Uterus (tissue), 4 donors: ENCODE data around the gene AQP9. TPM values are rescaled to one million over a fixed set of nuclear protein-coding genes. Genes with fewer than 3 reads are reported as not detected.
A peak's percentile ranks its signal among the peaks of the same experiment; 100 is the strongest.

Experiments
- DNase-seq, 2 donors: peaks; one replicate each; pipeline ENCODE4 v3.0.0-alpha.2; 2019 to 2020
- H3K27ac ChIP-seq, 2 donors: fragments of 200-600 bp; sonication (generic); 1 replicate in 1 of 2; 2 replicates in 1 of 2; pipeline ENCODE4 v1.5.1; 2016 to 2018
- H3K27me3 ChIP-seq, 2 donors: fragments of 200-600 bp; sonication (generic); one replicate each; pipeline ENCODE4 v1.5.1; 2018 to 2019; ENCODE audit warnings: control low read depth in 1 of 2
- H3K36me3 ChIP-seq, 2 donors: fragments of 200-600 bp; sonication (generic); one replicate each; pipeline ENCODE4 v1.5.1; 2019; ENCODE audit warnings: control low read depth in 1 of 2
- H3K4me1 ChIP-seq, 2 donors: fragments of 200-600 bp; sonication (generic); one replicate each; pipeline ENCODE4 v1.5.1; 2018 to 2019; ENCODE audit warnings: control low read depth in 1 of 2
- H3K4me3 ChIP-seq, 2 donors: fragments of 200-600 bp; sonication (generic); 1 replicate in 1 of 2; 2 replicates in 1 of 2; pipeline ENCODE4 v1.5.1; 2018 to 2019; ENCODE audit warnings: mild to moderate bottlenecking in 1 of 2
- H3K9me3 ChIP-seq, 2 donors: fragments of 200-600 bp; sonication (generic); one replicate each; pipeline ENCODE4 v1.5.1; 2019; ENCODE audit warnings: control low read depth in 1 of 2
- POLR2A ChIP-seq, 2 donors: fragments of 450-650 bp; IDR thresholded peaks; one replicate each; pipeline ENCODE4 v1.6.1; 2016; ENCODE audit warnings: antibody characterized with exemption in 2 of 2, mild to moderate bottlenecking in 1 of 2, moderate library complexity in 1 of 2
- intact Hi-C: fragments of 100-400 bp; cut with DNase I; formaldehyde crosslinking; loops from one replicate; pipeline ENCODE4 v1.15.1; 2023; ENCODE audit warnings: low total_unique reads
- total RNA-seq, 4 donors: library from RNA; depleted of rRNA in 3 of 4; stranded (reverse); fragments of >200 nt in 3 of 4; gene quantifications; one replicate each; pipeline versions ENCODE4 v1.1.0 to v1.2.4, GENCODE V29; 2014 to 2023
- TF ChIP-seq, protein P1 (sequence below), 4 experiments: fragments of 200-600 bp in 2 of 4; fragments of 450-650 bp in 2 of 4; sonication (generic) in 2 of 4; IDR thresholded peaks; one replicate each; pipeline ENCODE4 v1.5.1; 2016 to 2019; ENCODE audit warnings: antibody characterized with exemption in 4 of 4, mild to moderate bottlenecking in 2 of 4, moderate library complexity in 1 of 4
- donor health status: DM: yes; HTN: yes; CAD: no.

Gene AQP9
- total RNA-seq, 4 donors from 2014 or later = 0.51 to 1.5 (median 0.64) TPM

DNA sequence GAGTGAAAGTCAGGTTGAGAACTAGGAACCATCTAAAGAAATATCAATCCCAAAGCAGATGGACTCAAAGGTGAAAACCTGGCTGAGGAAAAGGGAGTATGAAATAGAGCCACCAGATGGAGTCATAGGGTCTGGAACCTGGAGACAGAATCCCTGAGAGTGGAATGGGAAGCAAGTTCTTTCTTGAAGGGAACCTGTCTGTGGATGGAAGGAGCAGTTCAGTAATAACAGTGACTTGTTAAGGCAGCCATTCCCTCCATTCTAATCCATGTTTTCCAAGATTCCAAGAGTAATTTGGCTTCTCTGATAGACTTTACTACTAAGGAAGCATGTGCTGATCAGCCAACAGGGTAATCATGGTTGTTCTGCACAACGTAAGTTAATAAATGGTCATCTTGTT, 22.5 kb upstream of the AQP9 start:
- intact Hi-C loops = no loop called here

DNA sequence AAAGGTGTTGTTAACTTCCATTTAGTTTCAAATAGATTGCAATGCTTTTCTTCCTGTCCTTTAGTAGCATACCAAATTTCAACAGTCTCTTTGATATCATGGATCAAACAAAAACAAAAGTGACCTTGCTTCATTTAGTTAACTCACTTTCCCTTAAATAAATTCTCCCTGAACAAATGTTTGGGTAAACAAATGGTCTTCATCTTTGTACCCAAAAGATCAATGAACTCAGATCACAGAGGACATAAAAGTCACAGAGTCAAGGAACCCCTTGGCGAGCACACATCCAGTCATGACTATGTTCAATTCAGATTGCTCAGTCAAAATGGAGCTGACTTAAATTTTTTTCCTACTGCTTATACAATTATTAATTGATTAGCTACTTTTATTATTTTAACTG, 20.6 kb upstream of the AQP9 start:
- no peak overlapping the region for H3K4me3 ChIP-seq
- no peak overlapping the region for H3K27ac ChIP-seq
- no peak for DNase-seq
- no peaks in the 10 kb centered on the region for H3K27me3 ChIP-seq
- no peaks in the 10 kb centered on the region for H3K4me1 ChIP-seq
- H3K9me3 ChIP-seq = no peaks in the 10 kb centered on the region
- TF ChIP-seq, protein P1, sequence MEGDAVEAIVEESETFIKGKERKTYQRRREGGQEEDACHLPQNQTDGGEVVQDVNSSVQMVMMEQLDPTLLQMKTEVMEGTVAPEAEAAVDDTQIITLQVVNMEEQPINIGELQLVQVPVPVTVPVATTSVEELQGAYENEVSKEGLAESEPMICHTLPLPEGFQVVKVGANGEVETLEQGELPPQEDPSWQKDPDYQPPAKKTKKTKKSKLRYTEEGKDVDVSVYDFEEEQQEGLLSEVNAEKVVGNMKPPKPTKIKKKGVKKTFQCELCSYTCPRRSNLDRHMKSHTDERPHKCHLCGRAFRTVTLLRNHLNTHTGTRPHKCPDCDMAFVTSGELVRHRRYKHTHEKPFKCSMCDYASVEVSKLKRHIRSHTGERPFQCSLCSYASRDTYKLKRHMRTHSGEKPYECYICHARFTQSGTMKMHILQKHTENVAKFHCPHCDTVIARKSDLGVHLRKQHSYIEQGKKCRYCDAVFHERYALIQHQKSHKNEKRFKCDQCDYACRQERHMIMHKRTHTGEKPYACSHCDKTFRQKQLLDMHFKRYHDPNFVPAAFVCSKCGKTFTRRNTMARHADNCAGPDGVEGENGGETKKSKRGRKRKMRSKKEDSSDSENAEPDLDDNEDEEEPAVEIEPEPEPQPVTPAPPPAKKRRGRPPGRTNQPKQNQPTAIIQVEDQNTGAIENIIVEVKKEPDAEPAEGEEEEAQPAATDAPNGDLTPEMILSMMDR (IDR thresholded peaks at IDR 0.05) = no peak
- TF ChIP-seq POLR2A (IDR thresholded peaks at IDR 0.05) = no peak
- intact Hi-C loops = no loop called here
- no peaks in the 10 kb centered on the region for H3K36me3 ChIP-seq

More for the DNA sequence above, 22.5 kb upstream of the AQP9 start:
- Histone ChIP-seq H3K4me3 (no peak overlapping the region), H3K27ac (no peak overlapping the region), H3K9me3 (no peaks in the 10 kb centered on the region), H3K4me1 (no peaks in the 10 kb centered on the region), H3K27me3 (no peaks in the 10 kb centered on the region), H3K36me3 (no peaks in the 10 kb centered on the region)
- TF ChIP-seq, protein P1 (IDR thresholded peaks at IDR 0.05) = peak in 1 of 4 experiments; percentile 27
- no peak for TF ChIP-seq POLR2A (IDR thresholded peaks at IDR 0.05)
- DNase-seq = no peak

DNA sequence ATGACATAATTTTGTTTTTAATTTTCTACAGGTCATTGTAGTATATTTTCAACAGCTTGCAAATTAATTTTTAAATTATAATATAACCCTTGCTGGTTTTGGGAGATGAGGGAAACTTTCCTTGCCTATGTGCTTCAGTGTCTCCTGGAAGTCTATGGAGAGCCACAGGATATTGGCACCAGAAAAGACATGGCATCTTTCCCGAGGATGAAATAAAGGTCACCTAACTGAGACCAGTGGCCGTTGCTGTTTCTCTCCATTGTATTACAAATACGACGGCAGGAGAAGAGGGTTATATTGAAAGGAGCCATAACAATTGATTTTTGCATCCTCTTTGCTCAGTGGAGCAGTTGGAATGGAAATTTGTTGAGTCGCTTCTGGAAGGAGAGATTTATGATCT, 19.9 kb upstream of the AQP9 start:
- no peaks in the 10 kb centered on the region for H3K36me3 ChIP-seq
- TF ChIP-seq, protein P1 (IDR thresholded peaks at IDR 0.05) = no peak
- TF ChIP-seq POLR2A (IDR thresholded peaks at IDR 0.05) = no peak
- no peak overlapping the region for H3K4me3 ChIP-seq
- intact Hi-C loops = no loop called here
- H3K27me3 ChIP-seq = no peaks in the 10 kb centered on the region
- H3K9me3 ChIP-seq = no peaks in the 10 kb centered on the region
- no peak for DNase-seq
- H3K27ac ChIP-seq = no peak overlapping the region
- no peaks in the 10 kb centered on the region for H3K4me1 ChIP-seq

DNA sequence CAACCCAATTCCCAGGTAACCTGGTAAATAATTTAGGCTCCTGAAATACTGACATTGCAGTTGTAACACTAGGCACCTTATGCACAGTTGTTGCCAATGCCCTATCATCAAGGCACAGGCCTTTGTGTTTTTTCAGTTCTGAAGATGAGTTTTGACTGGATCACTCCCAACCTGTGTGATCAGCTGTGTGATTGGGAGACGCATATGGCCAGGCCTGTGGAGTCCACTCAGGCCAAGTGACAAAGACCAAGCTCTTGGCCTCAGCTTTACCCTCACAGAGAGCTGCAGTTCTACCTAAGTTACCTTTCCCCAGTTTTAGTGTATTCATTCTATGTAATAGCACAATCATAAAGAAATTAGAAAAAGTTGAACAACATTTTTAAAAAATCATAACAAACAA, 19.2 kb upstream of the AQP9 start:
- no peaks in the 10 kb centered on the region for H3K9me3 ChIP-seq
- no peaks in the 10 kb centered on the region for H3K36me3 ChIP-seq
- DNase-seq = no peak
- no peak overlapping the region for H3K27ac ChIP-seq
- intact Hi-C loops = no loop called here
- H3K27me3 ChIP-seq = no peaks in the 10 kb centered on the region
- H3K4me1 ChIP-seq = no peaks in the 10 kb centered on the region
- TF ChIP-seq, protein P1 (IDR thresholded peaks at IDR 0.05) = no peak
- TF ChIP-seq POLR2A (IDR thresholded peaks at IDR 0.05) = no peak
- H3K4me3 ChIP-seq = no peak overlapping the region

DNA sequence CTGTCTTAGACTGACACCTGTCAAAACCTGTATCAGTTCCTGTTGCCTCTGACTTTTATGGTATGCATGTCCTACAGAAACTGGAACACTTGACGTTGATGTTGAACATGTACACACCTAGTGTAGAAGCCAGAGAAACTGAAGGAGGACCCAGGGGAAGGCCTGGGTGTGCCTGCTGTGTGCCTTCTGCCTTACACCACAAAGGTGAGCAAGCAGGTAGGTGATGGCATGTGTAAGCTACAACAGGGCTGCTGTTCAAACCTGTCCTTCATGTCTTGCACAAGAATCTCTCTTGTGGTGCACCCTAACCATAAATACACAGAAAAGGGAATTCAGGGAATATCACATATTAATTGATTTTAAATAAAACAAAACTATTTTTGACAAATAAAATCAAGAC, 13.6 kb upstream of the AQP9 start:
- no peak overlapping the region for H3K4me3 ChIP-seq
- intact Hi-C loops = no loop called here
- no peaks in the 10 kb centered on the region for H3K27me3 ChIP-seq
- H3K27ac ChIP-seq = no peak overlapping the region
- no peaks in the 10 kb centered on the region for H3K4me1 ChIP-seq
- H3K36me3 ChIP-seq = no peaks in the 10 kb centered on the region
- no peak for DNase-seq
- TF ChIP-seq, protein P1 (IDR thresholded peaks at IDR 0.05) = no peak
- no peak for TF ChIP-seq POLR2A (IDR thresholded peaks at IDR 0.05)
- no peaks in the 10 kb centered on the region for H3K9me3 ChIP-seq
